ENCODE measurements around the gene HCST. TPM values are rescaled to one million over a fixed set of nuclear protein-coding genes. Genes with fewer than 3 reads are reported as not detected.
A peak's percentile ranks its signal among the peaks of the same experiment; 100 is the strongest.
"Not testable (repeated sequence)": the region's sequence is repeated elsewhere in the genome, so short reads cannot be mapped to it uniquely, and the experiment has no call there.

HCST gene
- total RNA-seq, 2 donors from 2014 or later: 2.4 to 4.8 TPM

- Histone ChIP-seq H3K27ac (no peak within 1 kb of the TSS), H3K9me3 (no peaks in the 10 kb centered on the region), H3K4me1 (peaks cover 7% of the 10 kb centered on the region), H3K36me3 (no peaks in the 10 kb centered on the region), H3K9ac (ENCODE audit: low read depth in 2 of 2, low read length in 2 of 2) (no peak within 1 kb of the TSS), H3K27me3 (peaks cover 11% of the 10 kb centered on the region), H3K4me3 (peak within 1 kb of the TSS; percentile 39)
- no peak for TF ChIP-seq CTCF (IDR thresholded peaks at IDR 0.05)
- peak; percentile 66 for DNase-seq
- intact Hi-C loops (cut with DNase I): no loop called here
Measured at GRCh38 chr19:35868172-35868822, 34.0 kb upstream of the HCST start, which contains the start of gene APLP1. Gene APLP1 (plus strand): TSS chr19:35868574. CDS start chr19:35868637, 63 bp downstream.

GRCh38 chr19:35868823-35869326 lies 33.5 kb upstream of the HCST start:
- peaks cover 7% of the 10 kb centered on the region for H3K4me1 ChIP-seq
- DNase-seq: no peak
- intact Hi-C loops (cut with DNase I): no loop called here
- TF ChIP-seq CTCF (IDR thresholded peaks at IDR 0.05): no peak
- peak overlapping the region; percentile 39 for H3K4me3 ChIP-seq
- no peaks in the 10 kb centered on the region for H3K36me3 ChIP-seq
- H3K27me3 ChIP-seq: peaks cover 11% of the 10 kb centered on the region
- H3K27ac ChIP-seq: no peak overlapping the region
- no peak overlapping the region for H3K9ac ChIP-seq (ENCODE audit: low read depth in 2 of 2, low read length in 2 of 2)
- H3K9me3 ChIP-seq: no peaks in the 10 kb centered on the region

GRCh38 chr19:35869327-35870123 lies 32.8 kb upstream of the HCST start:
- H3K27ac ChIP-seq: no peak overlapping the region
- peak; percentile 71 for DNase-seq
- H3K4me1 ChIP-seq: peaks cover 7% of the 10 kb centered on the region
- H3K9ac ChIP-seq (ENCODE audit: low read depth in 2 of 2, low read length in 2 of 2): no peak overlapping the region
- H3K4me3 ChIP-seq: no peak overlapping the region
- no peak for TF ChIP-seq CTCF (IDR thresholded peaks at IDR 0.05)
- H3K36me3 ChIP-seq: no peaks in the 10 kb centered on the region
- H3K27me3 ChIP-seq: peaks cover 11% of the 10 kb centered on the region
- H3K9me3 ChIP-seq: no peaks in the 10 kb centered on the region
- intact Hi-C loops (cut with DNase I): no loop called here

GRCh38 chr19:35870124-35870736 lies 32.1 kb upstream of the HCST start:
- peaks cover 11% of the 10 kb centered on the region for H3K27me3 ChIP-seq
- H3K27ac ChIP-seq; H3K4me1 ChIP-seq; H3K9ac ChIP-seq (ENCODE audit: low read depth in 2 of 2, low read length in 2 of 2); H3K36me3 ChIP-seq; H3K4me3 ChIP-seq; intact Hi-C loops (cut with DNase I); DNase-seq; H3K9me3 ChIP-seq: not testable (repeated sequence)

- no peaks in the 10 kb centered on the region for H3K36me3 ChIP-seq
- no peaks in the 10 kb centered on the region for H3K9me3 ChIP-seq
- H3K27me3 ChIP-seq: peaks cover 11% of the 10 kb centered on the region
- no peak overlapping the region for H3K9ac ChIP-seq (ENCODE audit: low read depth in 2 of 2, low read length in 2 of 2)
- peaks cover 7% of the 10 kb centered on the region for H3K4me1 ChIP-seq
- no peak for TF ChIP-seq CTCF (IDR thresholded peaks at IDR 0.05)
- intact Hi-C loops (cut with DNase I): no loop called here
- DNase-seq: no peak
- H3K4me3 ChIP-seq: no peak overlapping the region
- no peak overlapping the region for H3K27ac ChIP-seq
Measured at GRCh38 chr19:35870798-35871197, 31.5 kb upstream of the HCST start.
